GM12865 (cell line): ENCODE results near the gene INTU.
"Not testable (repeated sequence)": the region's sequence is repeated elsewhere in the genome, so short reads cannot be mapped to it uniquely, and the experiment has no call there.

Source experiments
- DNase-seq: peaks from one replicate; pipeline ENCODE4 v3.0.0; 2010; ENCODE audit warnings: low read depth
- H3K4me3 ChIP-seq: 2 replicates; pipeline ENCODE4 v1.5.1; 2011; ENCODE audit warnings: mild to moderate bottlenecking, low read depth, low read length, control low read depth
- TF ChIP-seq, protein P1 (sequence below): IDR thresholded peaks from 2 replicates; pipeline ENCODE4 v1.5.1; 2011; ENCODE audit warnings: low read length, control low read depth, low read depth, inconsistent platforms; ENCODE audit not compliant: insufficient read depth; ENCODE audit errors: missing control alignments

Gene INTU

DNA sequence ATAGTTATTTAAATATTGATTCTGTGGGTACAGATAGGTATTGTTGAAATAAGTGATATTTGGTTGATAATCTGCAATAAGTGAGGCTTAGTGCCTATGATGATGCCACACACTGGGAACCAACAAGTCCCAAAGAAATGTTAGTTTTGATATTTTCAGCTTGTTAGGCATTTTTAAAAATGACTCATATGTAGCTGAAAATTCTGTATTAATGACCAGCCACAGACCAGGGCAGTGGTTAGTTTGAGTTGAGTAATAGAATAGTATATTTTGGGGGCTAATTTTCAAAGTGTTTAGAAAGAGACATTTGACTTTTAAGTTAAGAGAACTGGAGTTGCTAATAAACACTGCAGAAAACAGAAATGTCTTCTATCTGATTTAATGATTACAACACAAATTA lies 9.4 kb downstream of the INTU start:
- no peak for DNase-seq
- no peak overlapping the region for H3K4me3 ChIP-seq
- TF ChIP-seq, protein P1, sequence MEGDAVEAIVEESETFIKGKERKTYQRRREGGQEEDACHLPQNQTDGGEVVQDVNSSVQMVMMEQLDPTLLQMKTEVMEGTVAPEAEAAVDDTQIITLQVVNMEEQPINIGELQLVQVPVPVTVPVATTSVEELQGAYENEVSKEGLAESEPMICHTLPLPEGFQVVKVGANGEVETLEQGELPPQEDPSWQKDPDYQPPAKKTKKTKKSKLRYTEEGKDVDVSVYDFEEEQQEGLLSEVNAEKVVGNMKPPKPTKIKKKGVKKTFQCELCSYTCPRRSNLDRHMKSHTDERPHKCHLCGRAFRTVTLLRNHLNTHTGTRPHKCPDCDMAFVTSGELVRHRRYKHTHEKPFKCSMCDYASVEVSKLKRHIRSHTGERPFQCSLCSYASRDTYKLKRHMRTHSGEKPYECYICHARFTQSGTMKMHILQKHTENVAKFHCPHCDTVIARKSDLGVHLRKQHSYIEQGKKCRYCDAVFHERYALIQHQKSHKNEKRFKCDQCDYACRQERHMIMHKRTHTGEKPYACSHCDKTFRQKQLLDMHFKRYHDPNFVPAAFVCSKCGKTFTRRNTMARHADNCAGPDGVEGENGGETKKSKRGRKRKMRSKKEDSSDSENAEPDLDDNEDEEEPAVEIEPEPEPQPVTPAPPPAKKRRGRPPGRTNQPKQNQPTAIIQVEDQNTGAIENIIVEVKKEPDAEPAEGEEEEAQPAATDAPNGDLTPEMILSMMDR, result no peak

DNA sequence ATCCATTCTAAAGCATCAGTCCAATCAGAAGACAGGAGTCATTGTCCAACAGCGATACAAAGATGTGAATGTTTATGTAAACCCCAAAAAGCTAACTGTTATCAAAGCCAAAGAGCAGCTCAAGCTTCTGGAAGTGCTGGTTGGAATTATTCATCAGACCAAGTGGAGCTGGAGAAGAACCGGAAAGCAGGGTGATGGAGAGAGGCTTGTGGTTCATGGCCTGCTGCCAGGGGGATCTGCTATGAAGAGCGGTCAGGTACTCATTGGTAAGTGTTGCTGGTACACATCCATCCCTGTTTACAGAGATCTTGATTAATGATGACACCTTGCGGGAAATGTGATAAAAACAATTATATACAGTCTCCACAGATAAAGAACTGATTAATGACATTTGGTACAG lies 11.0 kb downstream of the INTU start:
- no peak for DNase-seq
- TF ChIP-seq, protein P1, result no peak

DNA sequence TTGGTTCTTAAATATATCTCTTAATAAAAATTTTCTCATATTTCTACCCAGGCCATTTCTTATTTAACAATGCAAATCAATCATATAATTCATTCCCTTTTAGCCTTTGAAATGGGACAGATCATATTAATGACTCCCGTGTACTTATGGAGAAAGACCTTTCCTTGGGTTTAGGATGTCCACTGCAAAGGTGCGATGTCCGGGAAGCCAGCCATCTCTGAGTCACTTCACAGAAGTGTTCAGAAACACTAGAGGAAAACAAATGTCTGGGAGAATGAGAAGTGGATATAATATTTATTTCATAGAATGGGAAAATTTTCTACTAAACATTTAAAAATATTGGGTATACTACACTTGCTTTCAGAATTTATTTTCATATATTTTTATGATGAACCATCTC lies 15.3 kb downstream of the INTU start:
- H3K4me3 ChIP-seq, result no peak overlapping the region
- TF ChIP-seq, protein P1, result no peak
- no peak for DNase-seq

More for the DNA sequence above, 11.0 kb downstream of the INTU start:
- no peak overlapping the region for H3K4me3 ChIP-seq

- not testable (repeated sequence) for DNase-seq, H3K4me3 ChIP-seq
Observed at GRCh38 chr4:127655590-127655989, 22.8 kb downstream of the INTU start.

- no peak overlapping the region for H3K4me3 ChIP-seq
- no peak for DNase-seq
- TF ChIP-seq, protein P1, result no peak
Observed at GRCh38 chr4:127656047-127656680, 23.4 kb downstream of the INTU start.

DNA sequence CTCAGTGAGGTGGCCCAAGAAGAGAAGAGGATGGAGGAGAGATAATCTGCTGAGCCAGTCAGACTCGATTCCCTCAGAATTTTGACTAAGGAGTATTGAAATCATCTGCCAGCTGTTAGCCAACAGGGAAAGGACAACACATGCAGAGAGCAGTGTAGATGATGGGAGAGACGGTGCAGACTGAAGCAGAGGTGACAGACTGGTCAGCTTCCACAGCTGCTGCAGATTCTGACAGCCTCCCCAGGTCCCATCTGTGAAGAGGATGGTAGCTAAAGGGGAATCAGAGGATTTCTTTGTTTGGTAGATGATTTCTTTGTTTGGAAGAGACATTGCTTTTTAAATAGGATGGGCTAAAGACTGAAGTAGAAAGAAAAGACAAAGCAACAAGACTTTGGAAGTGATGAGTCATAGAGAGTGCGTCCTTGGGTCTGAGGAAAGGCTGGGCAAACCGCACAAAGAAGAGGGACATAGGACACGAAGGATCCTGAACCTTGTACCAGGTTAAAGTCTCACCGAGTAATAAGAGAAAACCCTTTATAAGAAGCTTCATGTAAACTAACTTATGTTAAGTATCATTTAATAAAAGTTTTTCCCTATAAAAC lies 27.6 kb downstream of the INTU start:
- TF ChIP-seq, protein P1, result no peak
- H3K4me3 ChIP-seq, result no peak overlapping the region
- DNase-seq, result no peak

GRCh38 chr4:127667116-127667515 lies 34.4 kb downstream of the INTU start:
- no peak for DNase-seq
- TF ChIP-seq, protein P1, result no peak
- H3K4me3 ChIP-seq, result no peak overlapping the region
